NK-92 (cell line): ENCODE measurements around the gene AJAP1.
"Not testable (repeated sequence)": the region's sequence is repeated elsewhere in the genome, so short reads cannot be mapped to it uniquely, and the experiment has no call there.

Experiments
- DNase-seq: peaks from one replicate; lab custom pipeline; 2025; ENCODE audit not compliant: unreplicated experiment; lab: John Stamatoyannopoulos, UW

AJAP1 gene

GRCh38 chr1:4653796-4654725 is at the start of gene AJAP1:
AJAP1 (plus strand) TSS chr1:4654609; CDS start chr1:4655426, 817 bp downstream.
- no peak for DNase-seq

GRCh38 chr1:4605158-4605557 is 49.3 kb upstream of the AJAP1 start:
- DNase-seq = no peak

GRCh38 chr1:4611563-4612341 is 42.7 kb upstream of the AJAP1 start:
- no peak for DNase-seq

GRCh38 chr1:4612991-4613390 is 41.4 kb upstream of the AJAP1 start:
- DNase-seq = no peak

GRCh38 chr1:4613606-4614370 is 40.6 kb upstream of the AJAP1 start:
- no peak for DNase-seq

- DNase-seq = no peak
Measured at GRCh38 chr1:4614371-4615137, 39.9 kb upstream of the AJAP1 start.

GRCh38 chr1:4615138-4615470 is 39.3 kb upstream of the AJAP1 start:
- DNase-seq = no peak

GRCh38 chr1:4615501-4615900 is 38.9 kb upstream of the AJAP1 start:
- DNase-seq = no peak

- DNase-seq = no peak
Measured at GRCh38 chr1:4616831-4617465, 37.5 kb upstream of the AJAP1 start.

GRCh38 chr1:4617506-4617905 is 36.9 kb upstream of the AJAP1 start:
- no peak for DNase-seq

- DNase-seq = not testable (repeated sequence)
Measured at GRCh38 chr1:4618827-4619226, 35.6 kb upstream of the AJAP1 start.

GRCh38 chr1:4621646-4622045 is 32.8 kb upstream of the AJAP1 start:
- DNase-seq = no peak

GRCh38 chr1:4622821-4623220 is 31.6 kb upstream of the AJAP1 start:
- DNase-seq = no peak

- no peak for DNase-seq
Measured at GRCh38 chr1:4624141-4624715, 30.2 kb upstream of the AJAP1 start.

GRCh38 chr1:4624801-4625200 is 29.6 kb upstream of the AJAP1 start:
- no peak for DNase-seq

GRCh38 chr1:4626061-4626460 is 28.3 kb upstream of the AJAP1 start:
- DNase-seq = no peak

GRCh38 chr1:4626560-4627319 is 27.7 kb upstream of the AJAP1 start:
- DNase-seq = no peak

GRCh38 chr1:4627353-4627752 is 27.1 kb upstream of the AJAP1 start:
- DNase-seq = no peak

- DNase-seq = no peak
Measured at GRCh38 chr1:4628992-4629391, 25.4 kb upstream of the AJAP1 start.
